IMR-90 (cell line): Measurements from ENCODE around the gene RPS27. TPM values are rescaled to one million over a fixed set of nuclear protein-coding genes. Genes with fewer than 3 reads are reported as not detected.

Experiments used
- ATAC-seq: fragments of 200-7000 bp; cut with Tn5 transposase; 2 replicates; pipeline ENCODE4 v1.9.1; 2020; ENCODE audit warnings: low read depth, mild to moderate bottlenecking, moderate library complexity
- BruUV-seq: library from RNA; stranded (reverse); fragments of 400-500 nt; replicated peaks from 2 replicates; lab custom pipeline; 2021; lab: Mats Ljungman, UMichigan
- CTCF ChIA-PET: fragments of 300-600 bp; formaldehyde crosslinking; extraction: SDS; loops from one replicate; lab custom pipeline; 2021; ENCODE audit warnings: antibody characterized with exemption; lab: Yijun Ruan, JAX
- POLR2A ChIA-PET: fragments of 300-600 bp; sonication (Branson Sonifier 250); formaldehyde crosslinking; loops from one replicate; lab custom pipeline; 2022; ENCODE audit warnings: antibody characterized with exemption; ENCODE audit not compliant: unreplicated experiment; lab: Charles Lee
- DNase-seq: peaks from one replicate; pipeline ENCODE4 v3.0.0; 2013
- H2AFZ ChIP-seq: replicated peaks from 2 replicates; pipeline ENCODE3; 2013; ENCODE audit warnings: low read length, mild to moderate bottlenecking; ENCODE audit not compliant: poor library complexity
- H2AK5ac ChIP-seq: 2 replicates; pipeline ENCODE4 v1.6.1; 2013; ENCODE audit warnings: low read depth, low read length, inconsistent platforms
- H2AK9ac ChIP-seq: replicated peaks from 2 replicates; pipeline ENCODE3; 2013; ENCODE audit warnings: mild to moderate bottlenecking, low read depth, low read length, moderate library complexity; ENCODE audit not compliant: poor library complexity
- H2BK120ac ChIP-seq: 2 replicates; pipeline ENCODE4 v1.6.1; 2013; ENCODE audit warnings: low read depth, low read length, inconsistent platforms
- H2BK15ac ChIP-seq: 3 replicates; pipeline ENCODE4 v1.6.1; 2013; ENCODE audit warnings: low read depth, low read length, inconsistent platforms
- H2BK20ac ChIP-seq: 2 replicates; pipeline ENCODE4 v1.6.1; 2013; ENCODE audit warnings: low read depth, mild to moderate bottlenecking, inconsistent platforms, low read length, moderate library complexity
- H2BK5ac ChIP-seq: 2 replicates; pipeline ENCODE4 v1.6.1; 2013; ENCODE audit warnings: mild to moderate bottlenecking, low read depth, low read length, inconsistent platforms; ENCODE audit not compliant: poor library complexity, severe bottlenecking
- H3K14ac ChIP-seq: replicated peaks from 2 replicates; pipeline ENCODE4 v1.6.1; 2013; ENCODE audit warnings: low read depth, low read length, inconsistent platforms
- H3K18ac ChIP-seq: 2 replicates; pipeline ENCODE4 v1.6.1; 2013; ENCODE audit warnings: low read depth, low read length, control low read depth
- H3K23ac ChIP-seq: 2 replicates; pipeline ENCODE4 v1.6.1; 2013; ENCODE audit warnings: low read depth, low read length, inconsistent platforms
- H3K27ac ChIP-seq: 2 replicates; pipeline ENCODE4 v1.5.1; 2013; ENCODE audit warnings: mild to moderate bottlenecking, control low read depth, low read length; ENCODE audit not compliant: insufficient read depth
- H3K27me3 ChIP-seq: 2 replicates; pipeline ENCODE4 v1.6.1; 2013; ENCODE audit warnings: low read length; ENCODE audit not compliant: control insufficient read depth, insufficient read depth
- H3K36me3 ChIP-seq: 2 replicates; pipeline ENCODE4 v1.6.1; 2013; ENCODE audit warnings: low read length, mixed read lengths; ENCODE audit not compliant: control insufficient read depth, insufficient read depth
- H3K4ac ChIP-seq: 2 replicates; pipeline ENCODE4 v1.6.1; 2013; ENCODE audit warnings: low read depth, low read length, inconsistent platforms
- H3K4me1 ChIP-seq: 2 replicates; pipeline ENCODE4 v1.6.1; 2013; ENCODE audit warnings: low read length, mixed read lengths; ENCODE audit not compliant: control insufficient read depth, insufficient read depth
- H3K4me2 ChIP-seq: 2 replicates; pipeline ENCODE4 v1.6.1; 2013; ENCODE audit warnings: low read depth, mild to moderate bottlenecking, control low read depth, low read length, moderate library complexity
- H3K4me3 ChIP-seq: 2 replicates; pipeline ENCODE4 v1.5.1; 2013; ENCODE audit warnings: low read depth, mild to moderate bottlenecking, control low read depth, low read length, moderate library complexity; ENCODE audit not compliant: insufficient read depth
- H3K56ac ChIP-seq: 2 replicates; pipeline ENCODE4 v1.6.1; 2013; ENCODE audit warnings: low read length, inconsistent platforms; ENCODE audit not compliant: insufficient read depth; ENCODE audit errors: extremely low read depth
- H3K79me1 ChIP-seq, 2 experiments: 2 replicates each; pipeline ENCODE4 v1.6.1; 2013; ENCODE audit warnings: low read length in 2 of 2, inconsistent platforms in 1 of 2, low read depth in 1 of 2
- H3K9ac ChIP-seq: 2 replicates; pipeline ENCODE4 v1.6.1; 2013; ENCODE audit warnings: low read depth, low read length, control low read depth
- H3K9me1 ChIP-seq: 2 replicates; pipeline ENCODE4 v1.6.1; 2013; ENCODE audit warnings: low read length, inconsistent platforms; ENCODE audit not compliant: insufficient read depth
- H3K9me3 ChIP-seq: 2 replicates; pipeline ENCODE4 v1.6.1; 2013; ENCODE audit warnings: low read length; ENCODE audit not compliant: control insufficient read depth, insufficient read depth
- H4K20me1 ChIP-seq: 2 replicates; pipeline ENCODE4 v1.6.1; 2013; ENCODE audit warnings: low read length, inconsistent platforms; ENCODE audit not compliant: insufficient read depth
- H4K5ac ChIP-seq: 2 replicates; pipeline ENCODE4 v1.6.1; 2013; ENCODE audit warnings: mild to moderate bottlenecking, low read depth, low read length, control low read depth
- H4K8ac ChIP-seq, 2 experiments: 2 replicates each; pipeline ENCODE4 v1.6.1; 2013; ENCODE audit warnings: low read depth in 2 of 2, low read length in 2 of 2, control low read depth in 1 of 2, inconsistent platforms in 1 of 2
- H4K91ac ChIP-seq: 2 replicates; pipeline ENCODE4 v1.6.1; 2013; ENCODE audit warnings: low read depth, low read length, inconsistent platforms; ENCODE audit not compliant: insufficient read depth
- CEBPB ChIP-seq: IDR thresholded peaks from 2 replicates; pipeline ENCODE4 v1.6.1; 2012; ENCODE audit warnings: low read depth, low read length, improper control_type of control experiment
- POLR2A ChIP-seq: IDR thresholded peaks from 2 replicates; pipeline ENCODE4 v1.6.1; 2012; ENCODE audit warnings: mild to moderate bottlenecking, low read depth, low read length
- RAD21 ChIP-seq: IDR thresholded peaks from 2 replicates; pipeline ENCODE4 v1.6.1; 2012; ENCODE audit warnings: low read length, improper control_type of control experiment
- RFX5 ChIP-seq: IDR thresholded peaks from 2 replicates; pipeline ENCODE4 v1.8.0; 2012; ENCODE audit warnings: low read depth, mild to moderate bottlenecking, low read length, moderate library complexity
- WGBS, 2 experiments: methylation state at CpG; one replicate each; pipeline versions ENCODE4 v1.1.5 to v1.1.7; 2013; ENCODE audit warnings: missing lambda C conversion rate in 2 of 2; ENCODE audit not compliant: insufficient read length in 1 of 2; ENCODE audit errors: extremely low coverage in 2 of 2; 5-methylcytosine and 5-hydroxymethylcytosine counted together
- dilution Hi-C: fragments of 300-500 bp; cut with HindIII; formaldehyde crosslinking; loops from one replicate; pipeline ENCODE4 v1.14.3; 2018; ENCODE audit warnings: low sequenced_read_pairs; ENCODE audit not compliant: unreplicated experiment
- in situ Hi-C: fragments of 300-500 bp; cut with MboI; formaldehyde crosslinking; loops from 3 replicates; pipeline ENCODE4 v1.14.3; 2019; ENCODE audit warnings: low sequenced_read_pairs, inconsistent platforms, mixed read lengths
- intact Hi-C: fragments of 100-400 bp; cut with micrococcal nuclease; formaldehyde crosslinking; loops from 2 replicates; pipeline ENCODE4 v1.10.0; 2022
- polyA plus RNA-seq, 3 experiments: library from polyadenylated mRNA; depleted of rRNA; stranded (reverse); fragments of >200 nt; gene quantifications; 2 replicates each; pipeline ENCODE4 v1.2.3, GENCODE V29; 2012; ENCODE audit warnings: low replicate concordance in 1 of 3
- total RNA-seq: library from RNA; depleted of rRNA; stranded (reverse); fragments of >200 nt; gene quantifications from 2 replicates; pipeline ENCODE4 v1.2.3, GENCODE V29; 2012
- TF ChIP-seq, protein P1 (sequence below): fragments of 150-350 bp; IDR thresholded peaks from 2 replicates; pipeline ENCODE4 v1.6.1; 2017; ENCODE audit warnings: mild to moderate bottlenecking, antibody characterized with exemption, low read length, low read depth
- TF ChIP-seq, protein P2 (sequence below): fragments of 150-350 bp; IDR thresholded peaks from 2 replicates; pipeline ENCODE4 v1.6.1; 2016; ENCODE audit warnings: low read depth, mild to moderate bottlenecking, low read length, moderate library complexity, borderline replicate concordance

Gene RPS27
- total and polyA plus RNA-seq, 2 of the 4 experiments (the other 2 are of a cell fraction) = 320 to 6,236 TPM

GRCh38 chr1:153954826-153955225 lies 35.7 kb upstream of the RPS27 start:
- no peak for ATAC-seq
- no peak overlapping the region for H3K23ac ChIP-seq
- H2AK9ac ChIP-seq = no peak overlapping the region
- peaks cover 40% of the 10 kb centered on the region for H3K36me3 ChIP-seq
- no peak overlapping the region for H4K8ac ChIP-seq
- TF ChIP-seq RFX5 = no peak
- TF ChIP-seq CEBPB = no peak
- TF ChIP-seq, protein P1, sequence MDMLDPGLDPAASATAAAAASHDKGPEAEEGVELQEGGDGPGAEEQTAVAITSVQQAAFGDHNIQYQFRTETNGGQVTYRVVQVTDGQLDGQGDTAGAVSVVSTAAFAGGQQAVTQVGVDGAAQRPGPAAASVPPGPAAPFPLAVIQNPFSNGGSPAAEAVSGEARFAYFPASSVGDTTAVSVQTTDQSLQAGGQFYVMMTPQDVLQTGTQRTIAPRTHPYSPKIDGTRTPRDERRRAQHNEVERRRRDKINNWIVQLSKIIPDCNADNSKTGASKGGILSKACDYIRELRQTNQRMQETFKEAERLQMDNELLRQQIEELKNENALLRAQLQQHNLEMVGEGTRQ = no peak
- no peak for TF ChIP-seq RAD21
- TF ChIP-seq POLR2A = no peak
- TF ChIP-seq, protein P2, sequence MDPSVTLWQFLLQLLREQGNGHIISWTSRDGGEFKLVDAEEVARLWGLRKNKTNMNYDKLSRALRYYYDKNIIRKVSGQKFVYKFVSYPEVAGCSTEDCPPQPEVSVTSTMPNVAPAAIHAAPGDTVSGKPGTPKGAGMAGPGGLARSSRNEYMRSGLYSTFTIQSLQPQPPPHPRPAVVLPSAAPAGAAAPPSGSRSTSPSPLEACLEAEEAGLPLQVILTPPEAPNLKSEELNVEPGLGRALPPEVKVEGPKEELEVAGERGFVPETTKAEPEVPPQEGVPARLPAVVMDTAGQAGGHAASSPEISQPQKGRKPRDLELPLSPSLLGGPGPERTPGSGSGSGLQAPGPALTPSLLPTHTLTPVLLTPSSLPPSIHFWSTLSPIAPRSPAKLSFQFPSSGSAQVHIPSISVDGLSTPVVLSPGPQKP = no peak
- H3K56ac ChIP-seq = no peak overlapping the region
- no peak overlapping the region for H2BK15ac ChIP-seq
- no peak overlapping the region for H2BK20ac ChIP-seq
- no peak overlapping the region for H2AFZ ChIP-seq
- intact Hi-C loops (no loop called here), dilution Hi-C loops (no loop called here), in situ Hi-C loops (loop anchor here (25.0 kb wide), 1 partner anchor 418 kb away; the partner anchor contains the start of genes S100A3, S100A4, S100A5 and S100A6)
- CTCF ChIA-PET = no interaction called here
- H3K9me1 ChIP-seq = peaks cover 14% of the 10 kb centered on the region; the same call in 1 of the 2 replicates
- H3K14ac ChIP-seq = no peak overlapping the region
- BruUV-seq = no TSS peak
- H3K4me2 ChIP-seq = no peak overlapping the region
- H4K91ac ChIP-seq = no peak overlapping the region
- DNase-seq = no peak
- H3K9ac ChIP-seq = no peak overlapping the region
- peaks cover 41% of the 10 kb centered on the region for H4K20me1 ChIP-seq
- no peak overlapping the region for H3K27ac ChIP-seq
- WGBS, 2 experiments = no CpG with 5 or more reads among the region's 10 CpGs
- no peak overlapping the region for H4K5ac ChIP-seq
- POLR2A ChIA-PET = no interaction called here
- H3K79me1 ChIP-seq = peaks cover 24 to 65% of the 10 kb centered on the region in 2 experiments
- H3K4me1 ChIP-seq = peaks cover 11% of the 10 kb centered on the region; the same call in 1 of the 2 replicates
- no peak overlapping the region for H3K4ac ChIP-seq
- no peak overlapping the region for H3K4me3 ChIP-seq
- no peak overlapping the region for H2BK120ac ChIP-seq
- no peak overlapping the region for H2AK5ac ChIP-seq
- H3K9me3 ChIP-seq = no peaks in the 10 kb centered on the region
- no peak overlapping the region for H2BK5ac ChIP-seq
- H3K27me3 ChIP-seq = no peaks in the 10 kb centered on the region
- no peak overlapping the region for H3K18ac ChIP-seq
